ENCODE results near the gene GARRE1.
A peak's percentile ranks its signal among the peaks of the same experiment; 100 is the strongest.

The GARRE1 gene

DNA sequence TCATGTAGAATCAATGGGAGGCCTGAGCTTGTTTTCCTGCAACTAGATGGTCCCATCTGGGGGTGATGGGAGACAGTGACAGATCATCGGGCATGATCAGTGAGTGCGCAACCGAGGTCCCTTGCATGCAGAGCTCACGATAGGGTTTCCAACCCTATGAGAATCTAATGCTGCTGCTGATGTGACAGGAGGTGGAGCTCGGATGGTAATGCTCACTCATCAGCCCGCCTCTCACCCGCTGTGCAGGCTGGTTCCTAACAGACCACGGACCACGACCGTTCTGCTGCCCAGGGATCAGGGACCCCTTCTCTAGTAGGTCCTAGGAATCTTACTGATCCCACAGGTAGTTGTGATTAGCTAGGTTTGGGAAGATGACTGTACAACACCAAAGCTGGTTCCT is 23.5 kb upstream of the GARRE1 start:
- in situ Hi-C loops (cut with MboI; ENCODE audit: low pct_unique_long_range_greater_than_20kb, low sequenced_read_pairs, unreplicated experiment) = no loop called here
- no peak for DNase-seq (ENCODE audit: low spot score)
- TF ChIP-seq, protein P1, sequence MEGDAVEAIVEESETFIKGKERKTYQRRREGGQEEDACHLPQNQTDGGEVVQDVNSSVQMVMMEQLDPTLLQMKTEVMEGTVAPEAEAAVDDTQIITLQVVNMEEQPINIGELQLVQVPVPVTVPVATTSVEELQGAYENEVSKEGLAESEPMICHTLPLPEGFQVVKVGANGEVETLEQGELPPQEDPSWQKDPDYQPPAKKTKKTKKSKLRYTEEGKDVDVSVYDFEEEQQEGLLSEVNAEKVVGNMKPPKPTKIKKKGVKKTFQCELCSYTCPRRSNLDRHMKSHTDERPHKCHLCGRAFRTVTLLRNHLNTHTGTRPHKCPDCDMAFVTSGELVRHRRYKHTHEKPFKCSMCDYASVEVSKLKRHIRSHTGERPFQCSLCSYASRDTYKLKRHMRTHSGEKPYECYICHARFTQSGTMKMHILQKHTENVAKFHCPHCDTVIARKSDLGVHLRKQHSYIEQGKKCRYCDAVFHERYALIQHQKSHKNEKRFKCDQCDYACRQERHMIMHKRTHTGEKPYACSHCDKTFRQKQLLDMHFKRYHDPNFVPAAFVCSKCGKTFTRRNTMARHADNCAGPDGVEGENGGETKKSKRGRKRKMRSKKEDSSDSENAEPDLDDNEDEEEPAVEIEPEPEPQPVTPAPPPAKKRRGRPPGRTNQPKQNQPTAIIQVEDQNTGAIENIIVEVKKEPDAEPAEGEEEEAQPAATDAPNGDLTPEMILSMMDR (IDR thresholded peaks at IDR 0.05; ENCODE audit: extremely low read depth, insufficient read depth, missing control alignments) = no peak

DNA sequence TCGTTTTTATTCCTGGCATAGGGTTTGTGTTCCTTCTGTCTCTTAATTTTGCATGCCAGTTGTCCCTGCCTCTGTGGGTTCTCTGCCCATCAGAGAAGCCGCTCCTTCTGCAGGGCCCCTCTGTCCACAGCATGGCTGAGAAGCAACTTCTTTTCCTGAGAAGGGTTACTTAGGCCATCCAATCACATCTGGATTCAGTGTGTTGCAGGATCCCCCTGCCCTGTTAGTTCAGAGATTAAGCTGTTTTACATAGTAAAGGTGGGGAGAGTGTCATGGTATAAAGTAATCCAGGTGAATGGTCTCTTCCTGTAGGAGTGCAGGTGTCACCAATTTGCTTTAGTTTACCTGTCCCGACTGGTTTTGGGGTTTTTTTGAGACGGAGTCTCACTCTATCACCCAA is 22.9 kb upstream of the GARRE1 start:
- TF ChIP-seq, protein P1 (IDR thresholded peaks at IDR 0.05; ENCODE audit: extremely low read depth, insufficient read depth, missing control alignments) = no peak
- in situ Hi-C loops (cut with MboI; ENCODE audit: low pct_unique_long_range_greater_than_20kb, low sequenced_read_pairs, unreplicated experiment) = no loop called here
- DNase-seq (ENCODE audit: low spot score) = no peak

- in situ Hi-C loops (cut with MboI; ENCODE audit: low pct_unique_long_range_greater_than_20kb, low sequenced_read_pairs, unreplicated experiment) = no loop called here
- DNase-seq (ENCODE audit: low spot score) = peak; percentile 45
- TF ChIP-seq, protein P1 (IDR thresholded peaks at IDR 0.05; ENCODE audit: extremely low read depth, insufficient read depth, missing control alignments) = no peak
These were observed 21.5 kb upstream of the GARRE1 start for GRCh38 chr19:34232566-34233481.

GRCh38 chr19:34235425-34235940 is 18.9 kb upstream of the GARRE1 start:
- DNase-seq (ENCODE audit: low spot score) = no peak
- in situ Hi-C loops (cut with MboI; ENCODE audit: low pct_unique_long_range_greater_than_20kb, low sequenced_read_pairs, unreplicated experiment) = no loop called here
- TF ChIP-seq, protein P1 (IDR thresholded peaks at IDR 0.05; ENCODE audit: extremely low read depth, insufficient read depth, missing control alignments) = no peak

DNA sequence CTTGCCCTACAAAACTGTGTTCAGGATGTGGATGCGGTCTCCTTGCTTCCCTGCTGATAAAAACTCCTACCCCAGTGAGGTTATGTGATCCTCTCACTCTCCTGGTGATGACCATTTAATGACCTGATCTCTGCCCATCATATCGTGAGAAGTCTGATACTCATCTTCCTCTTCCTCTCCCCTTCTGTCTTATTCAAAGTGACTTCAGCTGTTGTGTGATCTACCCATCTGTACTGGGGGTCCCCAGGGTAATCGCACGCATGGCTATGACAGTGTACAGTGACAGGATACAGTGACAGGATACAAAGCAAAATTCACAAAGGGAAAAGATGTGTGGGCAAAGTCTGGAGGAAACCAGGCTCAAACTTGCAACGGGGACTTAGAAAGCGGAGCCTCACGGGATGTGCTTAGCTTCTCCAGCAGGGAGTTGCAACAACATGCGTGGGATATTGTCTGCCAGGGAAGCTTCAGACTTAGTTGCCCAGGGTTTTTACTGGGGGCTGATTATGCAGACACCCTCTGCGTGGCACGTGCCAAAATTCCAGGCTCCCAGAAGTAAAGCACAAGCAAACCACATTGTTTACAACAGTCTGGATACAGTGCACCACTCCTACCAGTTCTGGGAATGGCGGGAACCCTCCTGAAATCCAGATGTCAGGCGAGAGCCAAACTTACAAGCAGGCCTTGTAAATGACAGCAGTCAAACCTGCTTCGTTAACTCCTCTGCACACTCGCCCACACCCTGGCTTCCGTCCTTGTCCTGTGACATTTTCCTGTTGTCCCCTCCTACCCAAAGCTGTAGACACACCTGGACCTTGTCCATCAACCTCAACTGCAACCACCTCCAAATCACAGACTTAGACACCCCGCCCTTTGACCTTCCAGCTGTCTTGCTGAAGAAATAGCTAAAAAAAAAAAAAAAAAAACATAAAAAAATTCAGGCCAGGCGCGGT is 18.0 kb upstream of the GARRE1 start:
- TF ChIP-seq, protein P1 (IDR thresholded peaks at IDR 0.05; ENCODE audit: extremely low read depth, insufficient read depth, missing control alignments) = no peak
- in situ Hi-C loops (cut with MboI; ENCODE audit: low pct_unique_long_range_greater_than_20kb, low sequenced_read_pairs, unreplicated experiment) = no loop called here
- no peak for DNase-seq (ENCODE audit: low spot score)

DNA sequence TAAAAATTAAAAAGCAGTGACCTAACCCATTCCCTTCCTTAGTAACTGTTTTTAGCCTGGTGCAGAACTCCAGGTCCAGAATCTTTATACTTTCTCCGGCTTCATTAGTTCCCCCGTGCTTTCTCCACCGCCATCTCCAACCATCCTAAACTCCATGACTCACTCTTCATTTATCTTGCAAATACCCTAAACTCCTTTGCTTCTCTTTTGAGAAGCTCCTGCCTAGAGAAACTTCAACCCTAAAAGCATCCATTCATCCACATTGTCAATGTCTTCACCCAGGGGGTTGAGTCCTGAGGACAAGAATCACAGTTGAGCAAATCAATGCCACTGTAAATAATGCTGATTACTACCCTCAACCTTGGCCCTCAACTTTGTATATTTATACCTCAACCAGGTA is 17.1 kb upstream of the GARRE1 start:
- TF ChIP-seq, protein P1 (IDR thresholded peaks at IDR 0.05; ENCODE audit: extremely low read depth, insufficient read depth, missing control alignments) = no peak
- in situ Hi-C loops (cut with MboI; ENCODE audit: low pct_unique_long_range_greater_than_20kb, low sequenced_read_pairs, unreplicated experiment) = no loop called here
- no peak for DNase-seq (ENCODE audit: low spot score)

Data from GM13977 (cell line).